Measurements from ENCODE around the gene SIRT3.
A peak's percentile ranks its signal among the peaks of the same experiment; 100 is the strongest.
"Not testable (repeated sequence)": the region's sequence is repeated elsewhere in the genome, so short reads cannot be mapped to it uniquely, and the experiment has no call there.

Gene SIRT3

DNA sequence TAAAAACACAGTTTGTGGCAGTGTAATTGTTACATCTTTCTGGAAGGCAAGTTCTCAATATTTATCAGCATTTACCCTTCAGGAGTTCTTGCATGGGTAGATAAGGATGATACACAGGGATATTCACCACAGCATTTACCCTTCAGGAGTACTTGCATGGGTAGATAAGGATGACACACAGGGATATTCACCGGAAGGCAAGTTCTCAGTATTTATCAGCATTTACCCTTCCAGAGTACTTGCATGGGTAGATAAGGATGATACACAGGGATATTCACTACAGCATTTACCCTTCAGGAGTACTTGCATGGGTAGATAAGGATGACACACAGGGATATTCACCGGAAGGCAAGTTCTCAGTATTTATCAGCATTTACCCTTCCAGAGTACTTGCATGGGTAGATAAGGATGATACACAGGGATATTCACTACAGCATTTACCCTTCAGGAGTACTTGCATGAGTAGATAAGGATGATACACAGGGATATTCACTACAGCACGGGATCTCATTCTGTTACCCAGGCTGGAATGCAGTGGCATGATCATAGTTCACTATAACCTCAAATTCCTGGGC is 15.4 kb downstream of the SIRT3 start:
- not testable (repeated sequence) for H3K9me3 Mint-ChIP-seq, H3K27ac Mint-ChIP-seq, H3K4me3 Mint-ChIP-seq, DNase-seq, H3K27me3 Mint-ChIP-seq
- Mint-ChIP-seq H3K36me3 (ENCODE audit: low read depth) (peaks cover 29% of the 10 kb centered on the region), H3K4me1 (ENCODE audit: low read depth) (peaks cover 13% of the 10 kb centered on the region)

DNA sequence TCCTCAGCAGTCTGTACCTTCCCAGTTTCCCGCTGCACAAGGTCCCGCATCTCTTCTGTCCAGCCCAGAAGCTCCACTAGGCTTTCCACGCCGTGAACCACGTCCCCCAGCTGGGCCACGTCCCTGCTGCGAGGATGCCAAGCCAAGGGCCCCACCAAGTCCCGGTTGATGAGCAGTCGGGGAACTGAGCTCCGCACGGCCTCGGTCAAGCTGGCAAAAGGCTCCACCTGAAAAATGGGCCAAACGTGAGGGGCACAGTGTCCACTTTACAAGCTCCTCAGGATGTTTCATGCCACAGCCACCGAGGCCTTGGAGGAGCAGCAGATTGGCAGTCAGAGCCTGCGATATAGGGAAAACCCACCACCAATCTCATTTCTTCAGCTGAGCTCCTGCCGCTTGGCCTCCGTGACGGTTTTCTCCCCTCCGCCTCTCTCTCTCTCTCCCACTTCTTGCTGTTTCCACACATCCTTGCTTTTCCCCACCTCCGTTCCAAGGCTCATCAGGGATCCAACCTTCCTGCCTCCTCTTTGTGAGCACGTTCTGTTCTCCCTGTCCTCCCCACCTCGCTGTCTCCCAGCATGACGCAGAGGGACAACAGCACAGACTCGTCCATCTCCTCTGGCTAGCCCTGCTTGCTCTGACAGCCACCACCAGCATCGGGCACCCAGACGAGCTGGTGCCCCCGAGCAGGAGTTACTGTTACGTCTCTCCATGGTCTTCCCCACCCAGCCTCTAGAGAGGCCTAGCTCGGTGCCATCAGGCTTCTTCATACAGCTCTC is 17.1 kb downstream of the SIRT3 start:
- Mint-ChIP-seq H3K4me3 (no peak overlapping the region), H3K4me1 (ENCODE audit: low read depth) (peaks cover 9% of the 10 kb centered on the region), H3K36me3 (ENCODE audit: low read depth) (peaks cover 46% of the 10 kb centered on the region), H3K9me3 (no peaks in the 10 kb centered on the region), H3K27ac (no peak overlapping the region), H3K27me3 (no peaks in the 10 kb centered on the region)
- DNase-seq = no peak

DNA sequence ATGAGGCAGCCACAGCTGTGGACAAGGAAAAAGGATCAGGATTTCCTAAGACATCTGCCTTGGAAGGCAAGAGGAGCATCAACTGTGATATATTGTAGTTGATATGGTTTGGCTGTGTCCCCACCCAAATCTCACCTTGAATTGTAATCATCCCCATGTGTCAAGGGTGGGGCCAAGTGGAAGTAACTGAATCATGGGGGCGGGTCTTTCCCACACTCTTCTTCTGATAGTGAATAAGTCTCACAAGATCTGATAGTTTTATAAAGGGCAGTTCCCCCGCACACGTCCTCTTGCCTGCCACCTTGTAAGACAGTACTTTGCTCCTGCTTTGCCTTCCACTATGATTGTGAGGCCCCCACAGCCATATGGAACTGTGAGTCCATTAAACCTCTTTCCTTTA is 18.4 kb downstream of the SIRT3 start:
- Mint-ChIP-seq H3K27ac (peak overlapping the region; percentile 76), H3K27me3 (no peaks in the 10 kb centered on the region), H3K36me3 (ENCODE audit: low read depth) (peaks cover 54% of the 10 kb centered on the region), H3K4me1 (ENCODE audit: low read depth) (peaks cover 9% of the 10 kb centered on the region), H3K9me3 (no peaks in the 10 kb centered on the region), H3K4me3 (no peak overlapping the region)
- DNase-seq = no peak

DNA sequence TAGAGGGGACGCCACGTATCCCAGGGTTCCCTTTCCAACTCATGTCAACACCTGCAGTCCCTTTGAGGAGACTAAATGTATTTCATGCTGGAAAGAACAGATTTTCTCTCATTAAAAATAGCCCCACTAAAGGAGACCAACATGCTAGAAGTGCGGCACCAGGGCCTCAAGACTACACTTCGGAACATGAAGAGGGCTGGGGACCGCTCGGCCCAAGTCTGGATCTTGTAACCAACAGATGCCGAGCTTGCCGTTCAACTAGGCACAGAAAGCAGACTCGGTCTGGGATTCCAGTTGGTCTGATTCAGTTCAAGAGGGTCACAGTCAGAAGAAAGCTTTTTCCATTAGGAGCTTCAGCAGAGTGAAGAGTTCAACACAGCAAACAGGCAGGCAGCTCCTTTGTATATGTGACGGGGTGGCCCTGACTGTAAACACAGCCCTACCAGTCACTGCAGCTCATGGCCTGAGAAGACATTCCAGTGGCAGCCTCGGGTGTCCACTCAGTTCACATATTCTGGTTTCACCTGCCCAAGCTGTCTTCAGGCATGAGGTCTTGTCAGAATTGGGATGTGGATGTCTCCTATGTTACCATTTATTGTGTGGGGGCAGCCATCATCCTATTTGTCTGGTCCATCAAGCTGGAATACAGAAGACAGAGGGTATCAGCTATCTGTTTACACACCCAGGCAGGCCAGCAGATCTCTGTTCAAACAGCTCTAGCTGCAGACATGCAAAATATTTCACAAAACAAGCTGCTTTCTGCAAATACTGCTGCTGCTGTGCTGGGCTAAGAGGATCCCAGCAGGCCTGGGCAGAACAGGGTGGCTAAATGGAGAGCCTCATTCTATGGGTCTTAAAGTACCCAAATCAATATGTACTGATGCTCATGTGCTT is 19.8 kb downstream of the SIRT3 start:
- H3K4me3 Mint-ChIP-seq = no peak overlapping the region
- H3K36me3 Mint-ChIP-seq (ENCODE audit: low read depth) = peaks cover 60% of the 10 kb centered on the region
- no peaks in the 10 kb centered on the region for H3K9me3 Mint-ChIP-seq
- DNase-seq = no peak
- H3K27ac Mint-ChIP-seq = peak overlapping the region; percentile 76
- H3K27me3 Mint-ChIP-seq = no peaks in the 10 kb centered on the region
- peaks cover 13% of the 10 kb centered on the region for H3K4me1 Mint-ChIP-seq (ENCODE audit: low read depth)

DNA sequence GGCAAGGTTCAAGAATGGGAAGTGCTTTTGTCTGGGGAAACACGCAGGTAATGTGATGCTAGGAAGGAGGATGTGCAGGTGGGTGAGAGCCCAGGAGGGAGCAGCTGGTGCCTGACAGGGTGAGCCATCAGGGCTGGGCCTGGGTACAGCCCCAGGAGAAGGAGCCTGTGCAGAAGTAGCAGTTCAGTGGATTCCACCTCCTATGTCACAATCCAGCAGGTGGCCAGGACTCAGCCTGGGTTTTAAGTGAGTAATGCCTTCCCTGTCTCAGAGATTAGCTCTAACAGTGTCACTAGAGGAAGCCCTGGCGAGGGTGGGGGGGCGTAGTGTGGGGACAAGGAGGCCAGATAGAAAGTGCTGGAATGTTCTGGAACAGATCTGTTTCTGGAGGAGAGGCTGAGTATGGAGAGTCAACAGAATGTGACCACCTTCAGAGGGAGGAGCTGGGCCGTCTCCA is 20.5 kb downstream of the SIRT3 start:
- no peak for DNase-seq
- Mint-ChIP-seq H3K4me1 (ENCODE audit: low read depth) (peaks cover 19% of the 10 kb centered on the region), H3K27me3 (no peaks in the 10 kb centered on the region), H3K27ac (peak overlapping the region; percentile 76), H3K36me3 (ENCODE audit: low read depth) (peaks cover 67% of the 10 kb centered on the region), H3K4me3 (no peak overlapping the region), H3K9me3 (no peaks in the 10 kb centered on the region)

DNA sequence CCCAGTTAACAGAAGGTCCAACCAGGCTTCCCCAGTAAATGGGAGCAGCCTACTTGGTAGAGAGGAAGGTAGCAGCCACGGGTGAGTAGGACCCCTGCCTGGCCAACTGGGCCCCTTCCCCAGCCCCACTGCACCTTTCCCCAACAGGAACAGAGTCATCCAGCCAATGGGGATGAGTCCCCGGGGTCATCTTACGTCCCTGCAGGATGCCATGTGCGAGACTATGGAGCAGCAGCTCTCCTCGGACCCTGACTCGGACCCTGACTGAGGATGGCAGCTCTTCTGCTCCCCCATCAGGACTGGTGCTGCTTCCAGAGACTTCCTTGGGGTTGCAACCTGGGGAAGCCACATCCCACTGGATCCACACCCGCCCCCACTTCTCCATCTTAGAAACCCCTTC is 22.1 kb downstream of the SIRT3 start:
- no peak for DNase-seq
- Mint-ChIP-seq H3K9me3 (no peaks in the 10 kb centered on the region), H3K27ac (peak overlapping the region; percentile 76), H3K4me3 (no peak overlapping the region), H3K36me3 (ENCODE audit: low read depth) (peaks cover 78% of the 10 kb centered on the region), H3K4me1 (ENCODE audit: low read depth) (peaks cover 33% of the 10 kb centered on the region), H3K27me3 (no peaks in the 10 kb centered on the region)

DNA sequence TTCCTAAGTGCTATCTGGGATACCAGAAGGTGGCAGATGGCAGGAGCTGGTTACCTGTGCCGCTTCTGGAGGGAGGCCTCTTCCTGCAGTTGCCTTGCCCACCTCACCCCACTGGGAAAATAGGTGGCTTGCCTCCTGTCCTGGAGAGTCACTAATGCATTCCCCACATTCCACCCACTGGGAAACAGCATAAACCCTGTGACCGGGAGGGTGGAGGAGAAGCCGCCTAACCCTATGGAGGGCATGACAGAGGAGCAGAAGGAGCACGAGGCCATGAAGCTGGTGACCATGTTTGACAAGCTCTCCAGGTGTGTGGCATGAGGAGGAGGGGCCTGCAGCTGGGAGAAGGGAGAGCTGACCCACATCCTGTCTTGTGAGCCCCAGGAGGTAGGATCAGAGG is 23.0 kb downstream of the SIRT3 start:
- Mint-ChIP-seq H3K27me3 (no peaks in the 10 kb centered on the region), H3K9me3 (no peaks in the 10 kb centered on the region), H3K36me3 (ENCODE audit: low read depth) (peaks cover 84% of the 10 kb centered on the region), H3K27ac (no peak overlapping the region), H3K4me1 (ENCODE audit: low read depth) (peaks cover 33% of the 10 kb centered on the region), H3K4me3 (no peak overlapping the region)
- DNase-seq = no peak

DNA sequence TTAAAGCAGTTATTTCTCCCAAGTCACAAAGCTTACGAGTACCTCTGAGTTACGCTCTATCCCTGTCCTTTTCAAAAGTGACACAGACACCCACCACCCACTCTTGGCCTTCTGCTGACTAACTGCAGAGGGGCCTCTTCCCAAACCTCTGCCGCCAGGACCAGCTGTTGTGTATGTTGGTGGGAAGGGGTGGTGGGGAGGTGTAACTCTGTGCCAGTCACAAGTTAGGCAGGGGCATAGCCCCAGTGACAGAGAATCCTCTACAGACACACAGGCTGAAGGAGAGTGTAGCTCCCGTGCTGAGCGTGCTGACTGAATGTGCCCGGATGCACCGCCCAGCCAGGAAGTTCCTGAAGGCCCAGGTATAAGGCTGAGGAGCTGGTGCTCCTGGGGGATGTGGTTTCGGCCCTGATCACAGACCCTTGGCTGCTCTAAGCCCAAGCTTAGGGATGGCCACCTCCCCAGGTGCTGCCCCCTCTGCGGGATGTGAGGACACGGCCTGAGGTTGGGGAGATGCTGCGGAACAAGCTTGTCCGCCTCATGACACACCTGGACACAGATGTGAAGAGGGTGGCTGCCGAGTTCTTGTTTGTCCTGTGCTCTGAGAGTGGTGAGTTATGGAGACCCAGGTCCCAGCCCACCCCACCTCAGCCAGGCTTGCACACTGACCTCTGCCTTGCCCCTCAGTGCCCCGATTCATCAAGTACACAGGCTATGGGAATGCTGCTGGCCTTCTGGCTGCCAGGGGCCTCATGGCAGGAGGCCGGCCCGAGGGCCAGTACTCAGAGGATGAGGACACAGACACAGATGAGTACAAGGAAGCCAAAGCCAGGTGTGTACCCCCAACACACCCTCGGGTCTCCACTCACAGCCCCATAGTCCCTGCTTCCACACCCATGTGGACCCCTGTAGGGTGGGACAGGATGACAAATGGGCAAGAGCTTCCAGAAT is 23.7 kb downstream of the SIRT3 start:
- DNase-seq = no peak
- H3K36me3 Mint-ChIP-seq (ENCODE audit: low read depth) = peaks cover 89% of the 10 kb centered on the region
- no peak overlapping the region for H3K4me3 Mint-ChIP-seq
- no peaks in the 10 kb centered on the region for H3K9me3 Mint-ChIP-seq
- H3K27ac Mint-ChIP-seq = peak overlapping the region; percentile 97
- peaks cover 26% of the 10 kb centered on the region for H3K4me1 Mint-ChIP-seq (ENCODE audit: low read depth)
- no peaks in the 10 kb centered on the region for H3K27me3 Mint-ChIP-seq

DNA sequence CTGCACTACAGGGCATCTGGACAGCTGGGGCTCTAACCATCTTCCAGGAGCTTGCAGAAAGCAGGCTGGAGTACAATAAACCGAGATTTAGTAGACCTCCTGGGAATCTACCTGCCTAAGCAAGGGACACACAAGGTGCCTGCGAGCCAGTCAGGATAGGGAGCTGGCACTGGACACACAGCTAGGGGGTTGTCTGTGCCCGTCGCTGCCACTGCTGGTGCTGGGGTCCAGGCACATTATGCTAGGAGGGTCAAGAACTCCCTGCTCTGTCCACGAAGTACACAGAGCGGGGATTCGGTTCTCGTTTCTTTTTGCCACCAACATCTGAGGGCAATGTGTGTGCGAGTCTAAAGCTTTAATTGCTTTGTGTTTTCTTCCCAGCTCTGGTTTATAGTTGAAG is 24.4 kb downstream of the SIRT3 start:
- DNase-seq = no peak
- no peaks in the 10 kb centered on the region for H3K9me3 Mint-ChIP-seq
- peaks cover 90% of the 10 kb centered on the region for H3K36me3 Mint-ChIP-seq (ENCODE audit: low read depth)
- H3K27me3 Mint-ChIP-seq = no peaks in the 10 kb centered on the region
- no peak overlapping the region for H3K4me3 Mint-ChIP-seq
- H3K4me1 Mint-ChIP-seq (ENCODE audit: low read depth) = peaks cover 23% of the 10 kb centered on the region
- peak overlapping the region; percentile 97 for H3K27ac Mint-ChIP-seq

DNA sequence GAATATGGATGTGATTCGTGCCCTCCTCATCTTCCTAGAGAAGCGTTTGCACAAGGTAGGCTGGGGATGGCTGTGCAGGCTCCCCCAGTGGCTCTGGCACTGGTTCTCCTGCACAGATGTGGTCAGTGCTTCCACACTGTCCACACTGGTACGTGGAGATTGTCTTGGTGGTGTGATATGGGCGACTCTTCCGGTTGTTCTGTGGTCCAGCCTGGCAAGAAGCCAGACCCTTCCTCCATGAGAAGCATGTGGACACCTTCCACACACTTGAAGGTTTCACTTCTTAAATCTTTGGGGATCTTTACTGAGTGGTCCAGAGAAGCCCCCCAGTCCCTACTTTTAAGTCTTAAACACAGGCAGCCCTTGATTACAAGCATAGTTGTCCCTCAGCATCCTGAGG is 24.8 kb downstream of the SIRT3 start:
- H3K4me1 Mint-ChIP-seq (ENCODE audit: low read depth) = peaks cover 24% of the 10 kb centered on the region
- H3K27me3 Mint-ChIP-seq = no peaks in the 10 kb centered on the region
- DNase-seq = no peak
- H3K4me3 Mint-ChIP-seq = no peak overlapping the region
- H3K36me3 Mint-ChIP-seq (ENCODE audit: low read depth) = peaks cover 92% of the 10 kb centered on the region
- peak overlapping the region; percentile 97 for H3K27ac Mint-ChIP-seq
- H3K9me3 Mint-ChIP-seq = no peaks in the 10 kb centered on the region

DNA sequence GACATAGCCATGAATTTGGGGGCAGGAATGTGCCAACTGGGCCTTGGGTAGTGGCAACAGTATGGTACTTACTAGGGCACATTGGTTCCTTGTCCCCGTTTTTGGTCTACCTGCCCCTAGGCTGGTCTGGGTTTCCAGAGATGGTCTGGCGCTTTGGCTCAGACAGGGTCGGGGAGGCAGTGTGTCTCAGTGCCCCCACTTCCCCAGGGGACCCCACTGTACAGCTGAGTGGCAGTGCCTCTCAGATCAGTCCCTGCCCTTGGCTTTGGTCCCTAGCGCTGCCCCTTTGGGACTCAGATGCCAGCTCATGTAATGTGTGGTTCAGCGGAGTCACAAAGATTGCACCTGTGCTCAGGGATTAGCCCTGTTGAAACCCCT is 25.4 kb downstream of the SIRT3 start:
- peaks cover 92% of the 10 kb centered on the region for H3K36me3 Mint-ChIP-seq (ENCODE audit: low read depth)
- peak overlapping the region; percentile 97 for H3K27ac Mint-ChIP-seq
- peaks cover 29% of the 10 kb centered on the region for H3K4me1 Mint-ChIP-seq (ENCODE audit: low read depth)
- no peaks in the 10 kb centered on the region for H3K9me3 Mint-ChIP-seq
- H3K4me3 Mint-ChIP-seq = peak overlapping the region; percentile 47
- no peak for DNase-seq
- H3K27me3 Mint-ChIP-seq = no peaks in the 10 kb centered on the region

DNA sequence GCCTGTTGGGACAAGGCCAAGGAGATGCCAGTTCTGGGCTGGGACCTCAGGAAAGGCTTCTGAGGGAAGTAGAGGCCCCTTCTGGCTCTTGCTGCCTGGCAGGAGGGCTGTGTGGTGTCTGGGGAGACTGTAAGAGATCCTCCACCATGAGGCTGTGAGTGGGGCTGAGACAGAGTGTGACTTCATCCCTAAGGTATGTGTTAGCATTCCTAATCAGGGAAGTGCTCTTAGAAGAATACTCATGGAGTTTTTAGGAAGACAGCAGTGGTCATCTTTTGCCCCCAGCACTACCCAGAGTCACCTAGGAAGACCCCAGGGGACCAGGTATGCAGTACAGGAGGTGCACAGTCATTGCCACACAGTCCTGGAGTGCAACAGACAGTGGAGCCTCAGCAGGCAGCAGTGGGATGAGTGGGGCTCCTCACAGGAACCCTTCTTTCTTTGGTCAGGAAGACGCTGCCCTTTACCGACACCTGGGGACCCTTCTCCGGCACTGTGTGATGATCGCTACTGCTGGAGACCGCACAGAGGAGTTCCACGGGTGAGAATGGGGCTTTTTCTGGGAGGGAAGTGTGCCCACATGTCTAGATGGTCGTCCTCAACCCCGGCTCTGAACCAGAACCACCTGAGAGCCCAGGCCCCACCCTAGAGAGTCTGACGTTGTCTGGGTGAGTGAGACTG is 25.9 kb downstream of the SIRT3 start:
- DNase-seq = no peak
- peaks cover 34% of the 10 kb centered on the region for H3K4me1 Mint-ChIP-seq (ENCODE audit: low read depth)
- peak overlapping the region; percentile 99 for H3K4me3 Mint-ChIP-seq
- no peaks in the 10 kb centered on the region for H3K9me3 Mint-ChIP-seq
- H3K36me3 Mint-ChIP-seq (ENCODE audit: low read depth) = peaks cover 92% of the 10 kb centered on the region
- peak overlapping the region; percentile 97 for H3K27ac Mint-ChIP-seq
- H3K27me3 Mint-ChIP-seq = no peaks in the 10 kb centered on the region

DNA sequence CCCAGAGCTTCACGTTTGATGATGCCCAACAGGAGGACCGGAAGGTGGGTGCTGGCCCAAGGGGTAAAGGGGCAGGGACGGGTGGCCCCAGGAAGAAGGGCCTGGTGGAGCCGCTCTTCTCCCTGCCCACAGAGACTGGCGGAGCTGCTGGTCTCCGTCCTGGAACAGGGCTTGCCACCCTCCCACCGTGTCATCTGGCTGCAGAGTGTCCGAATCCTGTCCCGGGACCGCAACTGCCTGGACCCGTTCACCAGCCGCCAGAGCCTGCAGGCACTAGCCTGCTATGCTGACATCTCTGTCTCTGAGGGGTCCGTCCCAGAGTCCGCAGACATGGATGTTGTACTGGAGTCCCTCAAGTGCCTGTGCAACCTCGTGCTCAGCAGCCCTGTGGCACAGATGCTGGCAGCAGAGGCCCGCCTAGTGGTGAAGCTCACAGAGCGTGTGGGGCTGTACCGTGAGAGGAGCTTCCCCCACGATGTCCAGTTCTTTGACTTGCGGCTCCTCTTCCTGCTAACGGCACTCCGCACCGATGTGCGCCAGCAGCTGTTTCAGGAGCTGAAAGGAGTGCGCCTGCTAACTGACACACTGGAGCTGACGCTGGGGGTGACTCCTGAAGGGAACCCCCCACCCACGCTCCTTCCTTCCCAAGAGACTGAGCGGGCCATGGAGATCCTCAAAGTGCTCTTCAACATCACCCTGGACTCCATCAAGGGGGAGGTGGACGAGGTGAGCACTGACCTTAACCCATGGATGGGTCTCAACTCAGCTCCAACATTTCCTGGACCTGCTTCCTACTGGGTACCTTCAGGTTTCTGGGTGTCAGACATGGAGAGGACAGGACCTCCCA is 26.6 kb downstream of the SIRT3 start:
- peak overlapping the region; percentile 97 for H3K27ac Mint-ChIP-seq
- no peaks in the 10 kb centered on the region for H3K9me3 Mint-ChIP-seq
- H3K27me3 Mint-ChIP-seq = no peaks in the 10 kb centered on the region
- peaks cover 92% of the 10 kb centered on the region for H3K36me3 Mint-ChIP-seq (ENCODE audit: low read depth)
- peaks cover 40% of the 10 kb centered on the region for H3K4me1 Mint-ChIP-seq (ENCODE audit: low read depth)
- peak overlapping the region; percentile 99 for H3K4me3 Mint-ChIP-seq
- no peak for DNase-seq

Data from activated T-cell treated with anti-CD3 and anti-CD28 coated beads, Interleukin-2, amount 50 U/mL, for 24 hours (primary cell).